Measurements from ENCODE around the gene PRM1. TPM values are rescaled to one million over a fixed set of nuclear protein-coding genes. Genes with fewer than 3 reads are reported as not detected.
A peak's percentile ranks its signal among the peaks of the same experiment; 100 is the strongest.

PRM1 gene
- total RNA-seq, 1 donor = not detected

GRCh38 chr16:11254913-11255736 is 26.0 kb downstream of the PRM1 start:
- DNase-seq (ENCODE audit: low read depth in 2 of 3, low spot score in 2 of 3) = peak; percentile 57 to 66 (median 65)

- DNase-seq (ENCODE audit: low read depth in 2 of 3, low spot score in 2 of 3) = no peak
These were observed 26.9 kb downstream of the PRM1 start for GRCh38 chr16:11253995-11254912.

DNA sequence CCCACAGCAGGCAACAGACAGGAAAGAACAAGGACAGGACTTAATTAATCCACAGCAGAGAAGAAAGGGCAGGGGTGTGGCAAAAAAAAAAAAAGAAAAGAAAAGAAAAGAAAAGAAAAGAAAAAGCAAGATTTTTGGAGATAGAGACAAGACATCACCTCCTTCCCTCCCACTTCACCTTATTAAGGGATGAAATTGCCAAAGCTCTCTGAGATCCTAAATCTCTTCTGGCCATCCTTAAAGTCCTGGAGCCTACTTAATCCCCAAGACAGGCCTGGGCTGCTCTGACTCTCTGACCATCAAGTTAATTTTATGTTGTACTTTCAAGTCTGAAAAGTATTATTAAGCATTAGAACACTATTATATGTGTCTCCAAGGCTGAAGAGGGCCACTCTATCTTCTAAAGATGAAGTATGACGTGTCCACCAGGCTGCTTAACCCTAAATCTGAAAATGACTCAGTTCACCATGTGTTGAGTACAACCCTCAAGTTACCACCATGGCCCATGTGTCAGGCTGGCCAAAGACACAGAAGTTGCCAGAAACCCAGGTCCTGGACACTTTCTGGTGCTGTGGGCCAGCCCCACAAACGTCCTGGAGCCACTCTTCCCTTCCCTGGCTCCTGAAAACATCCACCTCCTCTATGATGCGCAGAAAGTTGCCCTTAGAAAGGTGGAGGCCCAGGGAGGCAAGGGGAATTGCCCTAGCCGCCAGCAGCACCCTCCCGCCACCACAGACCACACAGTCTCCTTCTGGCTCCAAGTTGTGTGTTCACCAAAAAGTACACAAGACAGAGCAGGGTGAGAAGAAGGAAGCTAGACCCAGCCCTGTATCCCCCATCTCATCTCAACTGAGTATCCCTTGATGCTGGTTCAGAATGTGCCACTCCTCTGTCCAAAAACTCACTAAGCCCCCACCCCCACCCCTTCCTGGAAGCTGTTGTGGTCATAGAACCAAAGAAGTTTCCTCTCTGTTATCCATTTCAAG is 27.8 kb downstream of the PRM1 start:
- DNase-seq (ENCODE audit: low read depth in 2 of 3, low spot score in 2 of 3) = peak in 1 of 3 donors; percentile 52

GRCh38 chr16:11252482-11252931 is 28.6 kb downstream of the PRM1 start:
- no peak for DNase-seq (ENCODE audit: low read depth in 2 of 3, low spot score in 2 of 3)

DNA sequence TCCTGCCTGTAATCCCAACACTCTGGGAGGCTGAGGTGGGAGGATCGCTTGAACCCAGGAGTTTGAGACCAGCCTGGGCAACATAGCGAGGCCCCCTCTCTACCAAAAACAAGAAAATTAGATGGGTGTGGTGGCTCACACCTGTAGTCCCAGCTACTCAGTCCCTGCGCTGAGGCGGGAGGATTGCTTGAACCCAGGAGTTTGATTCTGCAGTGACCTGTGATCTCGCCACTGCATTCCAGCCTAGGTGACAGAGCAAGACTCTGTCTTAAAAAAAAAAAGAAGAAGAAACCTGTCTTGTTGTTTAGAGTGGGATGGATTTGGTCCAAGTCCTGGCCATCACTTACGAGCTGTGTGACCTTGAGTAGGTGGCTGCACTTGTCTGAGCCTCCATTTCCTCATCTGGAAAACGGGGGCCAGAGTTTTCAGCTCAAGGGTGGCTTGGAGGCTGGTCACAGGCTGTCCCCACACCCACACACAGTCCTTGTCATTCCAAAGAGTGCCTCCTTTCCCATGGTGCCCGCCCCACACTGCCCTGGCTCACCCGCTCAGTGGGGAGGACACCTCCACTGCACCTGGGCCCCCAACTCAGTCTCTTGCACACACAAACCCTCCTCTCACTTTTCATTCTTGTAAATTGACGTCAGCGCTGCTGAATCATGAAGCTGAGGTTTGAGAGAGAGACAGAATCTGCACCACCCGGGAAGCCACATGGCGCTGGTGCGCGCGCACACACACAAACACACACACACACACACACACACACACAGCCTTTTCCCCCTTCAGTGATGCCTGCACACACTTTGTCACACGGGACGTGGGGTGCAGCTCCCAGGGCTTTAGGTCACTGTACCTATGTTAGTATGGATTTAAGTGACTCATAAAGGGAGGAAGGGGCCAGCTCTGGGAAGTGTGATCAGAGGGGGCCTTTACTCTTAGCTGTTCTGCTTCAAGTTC is 29.3 kb downstream of the PRM1 start:
- DNase-seq (ENCODE audit: low read depth in 2 of 3, low spot score in 2 of 3) = peak in 1 of 3 donors; percentile 60

GRCh38 chr16:11250786-11251524 is 30.2 kb downstream of the PRM1 start:
- DNase-seq (ENCODE audit: low read depth in 2 of 3, low spot score in 2 of 3) = no peak

- no peak for DNase-seq (ENCODE audit: low read depth in 2 of 3, low spot score in 2 of 3)
These were observed 30.9 kb downstream of the PRM1 start for GRCh38 chr16:11250091-11250785.

DNA sequence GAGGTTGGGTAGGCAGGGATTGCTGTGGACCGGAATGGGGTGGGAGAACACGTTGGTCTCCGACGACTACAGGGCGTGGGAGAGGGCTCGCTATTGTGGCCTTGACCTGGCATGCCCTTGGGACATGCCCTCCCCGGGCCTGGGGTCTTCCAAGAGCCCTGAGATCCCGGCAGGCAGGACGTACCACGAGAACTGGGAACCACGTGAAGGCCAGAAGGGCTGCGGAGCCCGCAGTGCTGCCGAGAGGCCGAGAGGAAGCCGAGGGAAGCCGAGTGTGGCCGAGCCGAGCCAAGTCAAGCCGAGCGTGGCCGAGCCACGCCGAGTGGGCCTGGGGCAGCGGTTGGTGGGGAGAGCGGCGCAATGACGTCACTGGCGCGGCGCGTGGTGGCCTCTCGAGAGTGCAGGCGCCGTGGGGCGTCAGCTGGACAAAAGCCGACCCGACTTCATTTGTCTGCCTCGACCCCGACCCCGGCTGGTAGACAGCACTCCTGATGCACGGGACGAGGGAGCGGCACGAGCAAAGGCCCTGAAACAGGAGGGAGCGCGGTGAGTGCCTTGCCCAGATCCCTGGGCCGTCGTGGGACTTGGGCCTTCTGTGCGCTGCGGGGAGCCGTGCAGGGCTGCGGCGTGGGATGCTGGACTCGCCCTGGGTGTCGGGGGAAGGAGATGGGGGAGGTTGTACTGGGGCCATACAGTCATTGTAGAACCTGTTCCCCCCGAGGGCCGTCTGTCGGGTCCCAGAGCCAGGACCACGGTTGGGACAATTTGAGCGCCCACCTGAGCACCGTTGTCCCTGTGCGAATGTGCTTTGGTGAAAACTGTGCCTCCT is 31.7 kb downstream of the PRM1 start:
- no peak for DNase-seq (ENCODE audit: low read depth in 2 of 3, low spot score in 2 of 3)

GRCh38 chr16:11248133-11248532 is 33.0 kb downstream of the PRM1 start:
- no peak for DNase-seq (ENCODE audit: low read depth in 2 of 3, low spot score in 2 of 3)

DNA sequence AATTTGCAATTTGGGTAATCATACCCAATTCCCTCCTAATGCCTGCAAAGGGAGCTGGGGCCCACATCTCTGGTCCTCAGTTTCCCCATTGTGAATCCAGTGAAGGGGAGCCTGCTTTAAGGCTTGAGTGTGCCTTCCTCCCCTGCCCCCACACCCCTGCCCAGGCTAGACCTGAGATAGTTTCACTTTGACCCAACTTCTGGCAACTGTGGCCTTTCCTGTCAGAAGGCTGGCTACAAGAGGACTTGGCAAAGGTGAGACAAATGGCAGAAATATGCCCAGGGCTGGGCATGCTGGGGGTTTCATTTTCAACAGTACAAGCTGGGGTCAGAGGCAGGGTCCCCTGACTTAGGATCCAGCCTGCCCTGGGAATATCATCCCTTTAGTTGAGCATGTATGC is 35.1 kb downstream of the PRM1 start:
- DNase-seq (ENCODE audit: low read depth in 2 of 3, low spot score in 2 of 3) = no peak

- no peak for DNase-seq (ENCODE audit: low read depth in 2 of 3, low spot score in 2 of 3)
These were observed 35.9 kb downstream of the PRM1 start for GRCh38 chr16:11245222-11245737.

DNA sequence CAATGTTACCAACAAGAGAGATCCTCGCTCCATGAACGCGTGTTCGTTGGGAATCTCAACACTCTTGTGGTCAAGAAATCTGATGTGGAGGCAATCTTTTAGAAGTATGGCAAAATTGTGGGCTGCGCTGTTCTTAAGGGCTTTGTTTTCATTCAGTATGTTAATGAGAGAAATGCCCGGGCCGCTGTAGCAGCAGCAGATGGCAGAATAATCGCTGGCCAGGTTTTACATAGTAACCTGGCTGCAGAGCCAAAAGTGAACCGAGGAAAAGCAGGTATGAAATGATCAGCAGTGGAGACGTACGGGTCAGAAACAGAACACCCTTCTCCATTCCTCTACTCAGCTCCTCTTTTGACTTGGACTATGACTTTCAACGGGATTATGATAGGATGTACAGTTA is 38.5 kb downstream of the PRM1 start:
- DNase-seq (ENCODE audit: low read depth in 2 of 3, low spot score in 2 of 3) = no peak

GRCh38 chr16:11241480-11242204 is 39.5 kb downstream of the PRM1 start:
- DNase-seq (ENCODE audit: low read depth in 2 of 3, low spot score in 2 of 3) = no peak

GRCh38 chr16:11240636-11241473 is 40.3 kb downstream of the PRM1 start:
- peak in 1 of 3 donors; percentile 71 for DNase-seq (ENCODE audit: low read depth in 2 of 3, low spot score in 2 of 3)

Data from hematopoietic multipotent progenitor cell (in vitro differentiated cells).